ENCODE results near the gene DLG5. TPM values are rescaled to one million over a fixed set of nuclear protein-coding genes. Genes with fewer than 3 reads are reported as not detected.
A peak's percentile ranks its signal among the peaks of the same experiment; 100 is the strongest.

The DLG5 gene
- polyA plus RNA-seq, 3 donors = 0.14 to 0.77 TPM; not detected in 1

- DNase-seq = no peak
- H3K4me1 ChIP-seq (ENCODE audit: control insufficient read depth in 1 of 2, insufficient read depth in 2 of 2, low read length in 2 of 2) = no peaks in the 10 kb centered on the region
- no peak for TF ChIP-seq CTCF (IDR thresholded peaks at IDR 0.05)
- intact Hi-C loops (cut with micrococcal nuclease) = no loop called here
- H3K27ac ChIP-seq (ENCODE audit: low read depth in 1 of 2, low read length in 2 of 2) = no peak overlapping the region
- no peak overlapping the region for H3K9ac ChIP-seq (ENCODE audit: insufficient read depth, low read length, poor library complexity, severe bottlenecking)
- Mint-ChIP-seq H3K4me3 (no peak overlapping the region), H3K36me3 (no peaks in the 10 kb centered on the region), H3K27ac (no peak overlapping the region), H3K27me3 (ENCODE audit: low read depth in 3 of 3) (peaks cover 0 to 2% (median 0%) of the 10 kb centered on the region in 3 donors), H3K9me3 (no peaks in the 10 kb centered on the region), H3K4me1 (no peaks in the 10 kb centered on the region)
- H4K20me1 ChIP-seq (ENCODE audit: insufficient read depth, low read length) = no peaks in the 10 kb centered on the region
- no peaks in the 10 kb centered on the region for H3K79me2 ChIP-seq (ENCODE audit: insufficient read depth, low read length)
- 95% methylated on average over 8 of the region's 12 CpGs for WGBS (ENCODE audit: insufficient coverage)
- H2AFZ ChIP-seq (ENCODE audit: insufficient read depth, low read depth, low read length, poor library complexity, severe bottlenecking) = no peak overlapping the region
- no peaks in the 10 kb centered on the region for H3K27me3 ChIP-seq (ENCODE audit: control insufficient read depth in 2 of 2, insufficient read depth in 2 of 2, low read length in 2 of 2)
- H3K4me2 ChIP-seq (replicated peaks; ENCODE audit: extremely low read depth, low read length, poor library complexity, severe bottlenecking) = no peak overlapping the region
- H3K36me3 ChIP-seq (replicated peaks in 1 of 2; ENCODE audit: control insufficient read depth in 1 of 2, insufficient read depth in 2 of 2, low read length in 2 of 2) = no peaks in the 10 kb centered on the region
- no peak overlapping the region for H3K4me3 ChIP-seq (replicated peaks in 1 of 3; ENCODE audit: low read depth in 2 of 3, low read length in 3 of 3)
- H3K9me3 ChIP-seq (replicated peaks in 1 of 2; ENCODE audit: control insufficient read depth in 1 of 2, insufficient read depth in 1 of 2, low read length in 2 of 2) = no peaks in the 10 kb centered on the region
Observed at GRCh38 chr10:77821551-77821950, 105.0 kb downstream of the DLG5 start.

- no peak overlapping the region for H2AFZ ChIP-seq (ENCODE audit: insufficient read depth, low read depth, low read length, poor library complexity, severe bottlenecking)
- H3K27ac Mint-ChIP-seq = peak overlapping the region in 1 of 7 donors; percentile 64
- intact Hi-C loops (cut with micrococcal nuclease) = no loop called here
Observed at GRCh38 chr10:77821036-77821435, 105.5 kb downstream of the DLG5 start.

More at GRCh38 chr10:77821036-77821435, 105.5 kb downstream of the DLG5 start:
- Mint-ChIP-seq H3K4me1 (no peaks in the 10 kb centered on the region), H3K4me3 (no peak overlapping the region), H3K36me3 (no peaks in the 10 kb centered on the region), H3K27me3 (ENCODE audit: low read depth in 3 of 3) (peaks cover 0 to 2% (median 0%) of the 10 kb centered on the region in 3 donors), H3K9me3 (no peaks in the 10 kb centered on the region)
- WGBS (ENCODE audit: insufficient coverage) = 99% methylated on average over 15 of the region's 15 CpGs
- no peaks in the 10 kb centered on the region for H4K20me1 ChIP-seq (ENCODE audit: insufficient read depth, low read length)
- DNase-seq = no peak
- no peak overlapping the region for H3K27ac ChIP-seq (ENCODE audit: low read depth in 1 of 2, low read length in 2 of 2)
- H3K4me1 ChIP-seq (ENCODE audit: control insufficient read depth in 1 of 2, insufficient read depth in 2 of 2, low read length in 2 of 2) = no peaks in the 10 kb centered on the region
- no peak overlapping the region for H3K9ac ChIP-seq (ENCODE audit: insufficient read depth, low read length, poor library complexity, severe bottlenecking)
- H3K79me2 ChIP-seq (ENCODE audit: insufficient read depth, low read length) = no peaks in the 10 kb centered on the region
- no peak overlapping the region for H3K4me2 ChIP-seq (replicated peaks; ENCODE audit: extremely low read depth, low read length, poor library complexity, severe bottlenecking)
- no peak overlapping the region for H3K4me3 ChIP-seq (replicated peaks in 1 of 3; ENCODE audit: low read depth in 2 of 3, low read length in 3 of 3)
- H3K36me3 ChIP-seq (replicated peaks in 1 of 2; ENCODE audit: control insufficient read depth in 1 of 2, insufficient read depth in 2 of 2, low read length in 2 of 2) = no peaks in the 10 kb centered on the region
- no peak for TF ChIP-seq CTCF (IDR thresholded peaks at IDR 0.05)
- H3K27me3 ChIP-seq (ENCODE audit: control insufficient read depth in 2 of 2, insufficient read depth in 2 of 2, low read length in 2 of 2) = no peaks in the 10 kb centered on the region
- H3K9me3 ChIP-seq (replicated peaks in 1 of 2; ENCODE audit: control insufficient read depth in 1 of 2, insufficient read depth in 1 of 2, low read length in 2 of 2) = no peaks in the 10 kb centered on the region

Data from CD14-positive monocyte (primary cell).